ENCODE measurements around the gene ZC3H4. TPM values are rescaled to one million over a fixed set of nuclear protein-coding genes. Genes with fewer than 3 reads are reported as not detected.
"Not testable (repeated sequence)": the region's sequence is repeated elsewhere in the genome, so short reads cannot be mapped to it uniquely, and the experiment has no call there.

ZC3H4 gene
- total and polyA plus RNA-seq, 9 of the 15 experiments (the other 6 are each of a cell fraction or from before 2014, with no cell fraction given) = 2.2 to 75.6 (median 18.3) TPM

- Histone ChIP-seq H3K27me3 (ENCODE audit: control insufficient read depth in 2 of 2, insufficient read depth in 2 of 2, low read length in 2 of 2) (no peaks in the 10 kb centered on the region), H3K4me2 (ENCODE audit: insufficient read depth, low read length) (no peak overlapping the region), H3K27ac (ENCODE audit: extremely low read depth, low read depth, low read length) (no peak overlapping the region), H3K9me3 (replicated peaks; ENCODE audit: control insufficient read depth, insufficient read depth, low read depth, low read length) (no peaks in the 10 kb centered on the region), H3K36me3 (ENCODE audit: control insufficient read depth, insufficient read depth, low read length) (no peaks in the 10 kb centered on the region), H3K9me1 (ENCODE audit: control insufficient read depth, insufficient read depth, low read length) (no peaks in the 10 kb centered on the region), H3K4me1 (replicated peaks in 1 of 2; ENCODE audit: control insufficient read depth in 2 of 2, insufficient read depth in 2 of 2, low read length in 2 of 2) (peaks cover 3 to 17% of the 10 kb centered on the region in 2 experiments; a peak in 4 of 5 replicates), H3K9ac (ENCODE audit: insufficient read depth in 1 of 2, low read depth in 2 of 2, low read length in 2 of 2) (no peak overlapping the region), H3K79me2 (ENCODE audit: control insufficient read depth, insufficient read depth, low read length) (no peaks in the 10 kb centered on the region), H3K4me3 (no peak overlapping the region), H4K20me1 (replicated peaks; ENCODE audit: control insufficient read depth, insufficient read depth, low read length) (no peaks in the 10 kb centered on the region), H2AFZ (ENCODE audit: low read depth, low read length) (no peak overlapping the region)
- ATAC-seq (no peak), FAIRE-seq (no peak), DNase-seq (ENCODE audit: extremely low read depth in 1 of 4, low spot score in 3 of 4) (no peak)
- BruUV-seq (replicated peaks) = no TSS peak
- intact Hi-C loops (cut with micrococcal nuclease) (no loop called here), in situ Hi-C loops (cut with MboI) (no loop called here)
- WGBS (ENCODE audit: insufficient coverage, low coverage, missing lambda C conversion rate) = 21% methylated on average over 4 of the region's 5 CpGs
- ChIA-PET POLR2A (interaction anchor here (1.0 to 1.2 kb wide), 2 partner anchors 9 to 19 kb away, joined by 3 read pairs; no protein-coding TSS in a partner anchor), CTCF (ENCODE audit: low intra/inter-chr PET ratio) (interaction anchor here (0.6 kb wide), 1 partner anchor 285 kb away, joined by 3 read pairs; no protein-coding TSS in a partner anchor)
- TF ChIP-seq TCF15 (CRISPR knock-in tag; IDR thresholded peaks at IDR 0.05) = no peak
Measured at GRCh38 chr19:47056411-47056810, 57.2 kb downstream of the ZC3H4 start.

- H3K4me3 ChIP-seq; ATAC-seq; POLR2A ChIA-PET; H2AFZ ChIP-seq (ENCODE audit: low read depth, low read length); H3K9me3 ChIP-seq (replicated peaks; ENCODE audit: control insufficient read depth, insufficient read depth, low read depth, low read length); FAIRE-seq; in situ Hi-C loops (cut with MboI); H3K9me1 ChIP-seq (ENCODE audit: control insufficient read depth, insufficient read depth, low read length); CTCF ChIA-PET (ENCODE audit: low intra/inter-chr PET ratio); BruUV-seq (replicated peaks); H4K20me1 ChIP-seq (replicated peaks; ENCODE audit: control insufficient read depth, insufficient read depth, low read length); H3K27me3 ChIP-seq (ENCODE audit: control insufficient read depth in 2 of 2, insufficient read depth in 2 of 2, low read length in 2 of 2); H3K27ac ChIP-seq (ENCODE audit: extremely low read depth, low read depth, low read length); H3K9ac ChIP-seq (ENCODE audit: insufficient read depth in 1 of 2, low read depth in 2 of 2, low read length in 2 of 2); DNase-seq (ENCODE audit: extremely low read depth in 1 of 4, low spot score in 3 of 4); H3K36me3 ChIP-seq (ENCODE audit: control insufficient read depth, insufficient read depth, low read length); H3K4me2 ChIP-seq (ENCODE audit: insufficient read depth, low read length); intact Hi-C loops (cut with micrococcal nuclease): not testable (repeated sequence)
- H3K4me1 ChIP-seq (replicated peaks in 1 of 2; ENCODE audit: control insufficient read depth in 2 of 2, insufficient read depth in 2 of 2, low read length in 2 of 2) = peaks cover 8 to 21% of the 10 kb centered on the region in 2 experiments; a peak in 4 of 5 replicates
- 27% methylated on average over 3 of the region's 3 CpGs for WGBS (ENCODE audit: insufficient coverage, low coverage, missing lambda C conversion rate)
- peak; percentile 91 to 95 for TF ChIP-seq FOXK2 (conservative IDR thresholded peaks at IDR 0.05 in 1 of 2, IDR thresholded peaks at IDR 0.05 in 1 of 2; ENCODE audit: low read depth in 2 of 2)
- TF ChIP-seq FOXA3 (CRISPR knock-in tag; conservative IDR thresholded peaks at IDR 0.05 in 1 of 2, IDR thresholded peaks at IDR 0.05 in 1 of 2) = peak; percentile 66 to 90; a peak in 3 of 4 replicates
- TF ChIP-seq SMARCA4 (IDR thresholded peaks at IDR 0.05) = peak; percentile 50; the same call in 1 of the 2 replicates
- peak; percentile 84 for TF ChIP-seq C11orf30 (IDR thresholded peaks at IDR 0.05; ENCODE audit: low read depth)
- TF ChIP-seq DPF2 (IDR thresholded peaks at IDR 0.05) = peak; percentile 58
- TF ChIP-seq NFE2L1 (tag; IDR thresholded peaks at IDR 0.05; ENCODE audit: borderline replicate concordance, low read depth) = peak; percentile 74
- peak; percentile 95 for TF ChIP-seq ZNF316 (IDR thresholded peaks at IDR 0.05)
- peak; percentile 66 for TF ChIP-seq PKNOX1 (IDR thresholded peaks at IDR 0.05)
- TF ChIP-seq MAFG (tag; conservative IDR thresholded peaks at IDR 0.05) = peak; percentile 95
- TF ChIP-seq NFE2 (IDR thresholded peaks at IDR 0.05; ENCODE audit: low read depth) = peak; percentile 32; the same call in 1 of the 2 replicates
- peak; percentile 41; the same call in 1 of the 2 replicates for TF ChIP-seq ARID1B (IDR thresholded peaks at IDR 0.05)
- peaks cover 17% of the 10 kb centered on the region for H3K79me2 ChIP-seq (ENCODE audit: control insufficient read depth, insufficient read depth, low read length)
Measured at GRCh38 chr19:47050562-47050961, 63.0 kb downstream of the ZC3H4 start.
